ENCODE results near the gene TRIP13. TPM values are rescaled to one million over a fixed set of nuclear protein-coding genes. Genes with fewer than 3 reads are reported as not detected.
A peak's percentile ranks its signal among the peaks of the same experiment; 100 is the strongest.

TRIP13 gene
- total and polyA plus RNA-seq, 2 of the 13 experiments (the other 11 are each of a cell fraction or from before 2014, with no cell fraction given), result 13.5 to 33.0 TPM

GRCh38 chr5:854966-855743, 37.5 kb upstream of the TRIP13 start:
- Histone ChIP-seq H3K4me1 (ENCODE audit: insufficient read depth, low read length) (peaks cover 23% of the 10 kb centered on the region), H3K27ac (ENCODE audit: extremely low read length, insufficient read depth, low read length) (no peak overlapping the region), H3K4me3 (replicated peaks in 1 of 3; ENCODE audit: insufficient read depth in 1 of 3, low read depth in 2 of 3, low read length in 3 of 3) (no peak overlapping the region), H2AFZ (ENCODE audit: low read length) (no peak overlapping the region), H3K9ac (ENCODE audit: insufficient read depth, low read depth, low read length) (no peak overlapping the region), H3K9me3 (ENCODE audit: low read length) (no peaks in the 10 kb centered on the region), H4K20me1 (ENCODE audit: insufficient read depth, low read length) (peaks cover 2% of the 10 kb centered on the region; the same call in 1 of the 2 replicates), H3K79me2 (ENCODE audit: insufficient read depth, low read length) (no peaks in the 10 kb centered on the region), H3K4me2 (ENCODE audit: low read depth, low read length) (no peak overlapping the region), H3K27me3 (ENCODE audit: control insufficient read depth in 1 of 2, insufficient read depth in 2 of 2, low read length in 2 of 2) (peaks cover 0 to 17% of the 10 kb centered on the region in 2 experiments; a peak in 3 of 5 replicates), H3K36me3 (replicated peaks in 1 of 2; ENCODE audit: control insufficient read depth in 1 of 2, insufficient read depth in 2 of 2, low read length in 2 of 2) (no peaks in the 10 kb centered on the region)
- ChIA-PET CTCF (ENCODE audit: low intra/inter-chr PET ratio, low total read pairs) (no interaction called here), POLR2A (no interaction called here)
- in situ Hi-C loops (cut with HindIII; ENCODE audit: extremely low pct_ligation_motif_present, low pct_unique_long_range_greater_than_20kb) (no loop called here), intact Hi-C loops (cut with micrococcal nuclease; ENCODE audit: unreplicated experiment) (loop anchor here (5.0 kb wide), 1 partner anchor 37 kb away; the partner anchor contains the start of genes BRD9 and TRIP13)
- 85% methylated on average over 26 of the region's 32 CpGs for WGBS (ENCODE audit: low lambda C conversion rate)
- BruUV-seq (replicated peaks), result no TSS peak
- FAIRE-seq (no peak), ATAC-seq (no peak), DNase-seq (ENCODE audit: low spot score) (no peak)
- TF ChIP-seq, protein P1, sequence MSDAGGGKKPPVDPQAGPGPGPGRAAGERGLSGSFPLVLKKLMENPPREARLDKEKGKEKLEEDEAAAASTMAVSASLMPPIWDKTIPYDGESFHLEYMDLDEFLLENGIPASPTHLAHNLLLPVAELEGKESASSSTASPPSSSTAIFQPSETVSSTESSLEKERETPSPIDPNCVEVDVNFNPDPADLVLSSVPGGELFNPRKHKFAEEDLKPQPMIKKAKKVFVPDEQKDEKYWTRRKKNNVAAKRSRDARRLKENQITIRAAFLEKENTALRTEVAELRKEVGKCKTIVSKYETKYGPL (CRISPR knock-in tag; IDR thresholded peaks at IDR 0.05), result no peak
- TF ChIP-seq AGO2 (optimal IDR thresholded peaks at IDR 0.05; ENCODE audit: low read depth, low read length), result peak; percentile 35

DNA sequence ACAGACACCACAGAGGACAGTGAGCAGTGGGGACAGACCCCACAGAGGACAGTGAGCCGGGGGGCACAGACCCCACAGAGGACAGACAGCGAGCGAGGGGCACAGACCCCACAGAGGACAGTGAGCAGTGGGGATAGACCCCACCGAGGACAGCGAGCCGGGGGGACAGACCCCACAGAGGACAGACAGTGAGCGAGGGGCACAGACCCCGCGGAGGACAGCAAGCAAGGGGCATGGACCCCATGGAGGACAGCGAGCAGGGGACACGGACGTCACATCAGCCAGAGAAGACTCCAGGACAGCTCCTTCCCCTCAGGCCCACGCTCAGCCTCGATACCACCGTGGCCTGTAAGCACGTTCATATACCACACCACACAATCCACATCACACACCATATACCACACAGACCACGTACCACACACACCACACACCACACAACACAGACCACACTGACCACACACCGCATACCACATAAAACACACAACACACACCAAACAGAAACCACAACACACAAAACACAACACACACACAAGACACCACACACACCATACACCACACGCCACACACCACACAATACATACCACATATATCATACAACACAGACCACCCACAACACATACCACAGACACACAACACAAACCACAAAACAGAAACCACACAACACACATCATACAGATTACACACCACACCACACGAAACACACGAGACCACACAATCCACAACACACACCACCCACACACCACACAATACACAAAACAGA, 36.7 kb upstream of the TRIP13 start:
- peaks cover 0 to 14% of the 10 kb centered on the region in 2 experiments; a peak in 3 of 5 replicates for H3K27me3 ChIP-seq (ENCODE audit: control insufficient read depth in 1 of 2, insufficient read depth in 2 of 2, low read length in 2 of 2)
- H3K9ac ChIP-seq (ENCODE audit: insufficient read depth, low read depth, low read length), result no peak overlapping the region
- POLR2A ChIA-PET, result no interaction called here
- in situ Hi-C loops (cut with HindIII; ENCODE audit: extremely low pct_ligation_motif_present, low pct_unique_long_range_greater_than_20kb), result no loop called here
- no peaks in the 10 kb centered on the region for H3K79me2 ChIP-seq (ENCODE audit: insufficient read depth, low read length)
- ATAC-seq (peak; percentile 8; the same call in 1 of the 3 replicates), DNase-seq (ENCODE audit: low spot score) (no peak), FAIRE-seq (peak; percentile 77)
- 67% methylated on average over 19 of the region's 21 CpGs for WGBS (ENCODE audit: low lambda C conversion rate)
- H3K4me3 ChIP-seq (replicated peaks in 1 of 3; ENCODE audit: insufficient read depth in 1 of 3, low read depth in 2 of 3, low read length in 3 of 3), result no peak overlapping the region
- H3K4me2 ChIP-seq (ENCODE audit: low read depth, low read length), result no peak overlapping the region
- peaks cover 2% of the 10 kb centered on the region; the same call in 1 of the 2 replicates for H4K20me1 ChIP-seq (ENCODE audit: insufficient read depth, low read length)
- H2AFZ ChIP-seq (ENCODE audit: low read length), result no peak overlapping the region
- no peaks in the 10 kb centered on the region for H3K36me3 ChIP-seq (replicated peaks in 1 of 2; ENCODE audit: control insufficient read depth in 1 of 2, insufficient read depth in 2 of 2, low read length in 2 of 2)
- no peak overlapping the region for H3K27ac ChIP-seq (ENCODE audit: extremely low read length, insufficient read depth, low read length)
- H3K9me3 ChIP-seq (ENCODE audit: low read length), result no peaks in the 10 kb centered on the region
- intact Hi-C loops (cut with micrococcal nuclease; ENCODE audit: unreplicated experiment), result no loop called here
- BruUV-seq (replicated peaks), result no TSS peak
- peaks cover 15% of the 10 kb centered on the region for H3K4me1 ChIP-seq (ENCODE audit: insufficient read depth, low read length)
- CTCF ChIA-PET (ENCODE audit: low intra/inter-chr PET ratio, low total read pairs), result no interaction called here
- TF ChIP-seq EED (CRISPR knock-in tag; IDR thresholded peaks at IDR 0.05), result no peak
- no peak for TF ChIP-seq ZNF557 (CRISPR knock-in tag; IDR thresholded peaks at IDR 0.05)
- peak; percentile 93 for TF ChIP-seq ZNF646 (CRISPR knock-in tag; IDR thresholded peaks at IDR 0.05)
- TF ChIP-seq DPF2 (CRISPR knock-in tag; IDR thresholded peaks at IDR 0.05; ENCODE audit: borderline replicate concordance, low read depth), result no peak
- peak; percentile 3; the same call in 1 of the 2 replicates for TF ChIP-seq BRD4 (CRISPR knock-in tag; IDR thresholded peaks at IDR 0.05)

All from HepG2 (cell line).